DND-41 (cell line): ENCODE measurements around the gene MUC2.

Experiments used
- CTCF ChIP-seq: IDR thresholded peaks from 2 replicates; pipeline ENCODE4 v1.5.1; 2012; ENCODE audit warnings: borderline replicate concordance, low read length, moderate library complexity, mild to moderate bottlenecking; ENCODE audit not compliant: poor library complexity, severe bottlenecking; ENCODE audit errors: extremely low read depth
- EZH2 ChIP-seq: IDR thresholded peaks from 3 replicates; pipeline ENCODE4 v1.6.1; 2012; ENCODE audit warnings: borderline replicate concordance, low read depth, mild to moderate bottlenecking, moderate library complexity, low read length, inconsistent platforms; ENCODE audit not compliant: severe bottlenecking

- no peak for TF ChIP-seq CTCF
- no peak for TF ChIP-seq EZH2
Measured at GRCh38 chr11:1123970-1124369, 49.3 kb downstream of the MUC2 start.
